OCI-LY7 (cell line): ENCODE measurements around the gene SNAPC2. TPM values are rescaled to one million over a fixed set of nuclear protein-coding genes. Genes with fewer than 3 reads are reported as not detected.

Source experiments
- BruUV-seq: library from RNA; stranded (reverse); fragments of 400-500 nt; replicated peaks from 2 replicates; lab custom pipeline; 2021; lab: Mats Ljungman, UMichigan
- CTCF ChIA-PET: fragments of 300-600 bp; sonication (Branson Sonifier 250); formaldehyde crosslinking; loops from one replicate; lab custom pipeline; 2022; ENCODE audit warnings: antibody characterized with exemption; ENCODE audit not compliant: unreplicated experiment; lab: Charles Lee
- POLR2A ChIA-PET: fragments of 300-600 bp; sonication (Branson Sonifier 250); formaldehyde crosslinking; loops from one replicate; lab custom pipeline; 2022; ENCODE audit warnings: antibody characterized with exemption; lab: Charles Lee
- DNase-seq: peaks from one replicate; pipeline ENCODE4 v3.0.0-alpha.2; 2015; ENCODE audit warnings: low spot score
- H2AFZ ChIP-seq: fragments of 200-600 bp; sonication (generic), shearing (Covaris generic); 2 replicates; pipeline ENCODE4 v1.6.1; 2014; ENCODE audit warnings: mild to moderate bottlenecking, antibody characterized with exemption, low read length, moderate library complexity
- H3K27ac ChIP-seq: fragments of 200-600 bp; sonication (generic); 2 replicates; pipeline ENCODE4 v1.5.1; 2014; ENCODE audit warnings: mixed run types, low read depth, mild to moderate bottlenecking, moderate library complexity, low read length, inconsistent platforms; ENCODE audit not compliant: poor library complexity, severe bottlenecking
- H3K36me3 ChIP-seq: fragments of 200-600 bp; sonication (generic); 2 replicates; pipeline ENCODE4 v1.6.1; 2014; ENCODE audit warnings: mild to moderate bottlenecking, antibody characterized with exemption, low read length, moderate library complexity, mixed read lengths; ENCODE audit not compliant: insufficient read depth
- H3K4me1 ChIP-seq: fragments of 200-600 bp; sonication (generic); 2 replicates; pipeline ENCODE4 v1.5.1; 2014; ENCODE audit warnings: mild to moderate bottlenecking, low read length; ENCODE audit not compliant: insufficient read depth, poor library complexity, severe bottlenecking
- H3K4me2 ChIP-seq: fragments of 200-600 bp; sonication (generic); 2 replicates; pipeline ENCODE4 v1.6.1; 2014; ENCODE audit warnings: mild to moderate bottlenecking, low read length
- H3K4me3 ChIP-seq: fragments of 200-600 bp; sonication (generic); 2 replicates; pipeline ENCODE4 v1.5.1; 2014; ENCODE audit warnings: mild to moderate bottlenecking, low read depth, low read length; ENCODE audit not compliant: poor library complexity, severe bottlenecking
- H3K79me2 ChIP-seq: fragments of 200-600 bp; sonication (generic); 2 replicates; pipeline ENCODE4 v1.6.1; 2016; ENCODE audit warnings: low read depth, mild to moderate bottlenecking, low read length, moderate library complexity, mixed read lengths; ENCODE audit not compliant: insufficient read depth
- H3K9me2 ChIP-seq: fragments of 200-600 bp; sonication (generic); 2 replicates; pipeline ENCODE4 v1.6.1; 2016; ENCODE audit warnings: mild to moderate bottlenecking, low read length, mixed read lengths; ENCODE audit not compliant: insufficient read depth
- H3K9me3 ChIP-seq: fragments of 200-600 bp; sonication (generic); 2 replicates; pipeline ENCODE4 v1.6.1; 2014; ENCODE audit warnings: mild to moderate bottlenecking, mixed run types, low read length, mixed read lengths
- H4K20me1 ChIP-seq: fragments of 200-600 bp; sonication (generic); 2 replicates; pipeline ENCODE4 v1.6.1; 2014; ENCODE audit warnings: mild to moderate bottlenecking, antibody characterized with exemption, low read length, moderate library complexity, mixed read lengths; ENCODE audit not compliant: insufficient read depth
- CTCF ChIP-seq: fragments of 200-600 bp; sonication (generic); conservative IDR thresholded peaks from 2 replicates; pipeline ENCODE4 v1.5.1; 2014; ENCODE audit warnings: mild to moderate bottlenecking, antibody characterized with exemption, low read length, moderate library complexity, mixed read lengths
- EZH2phosphoT487 ChIP-seq: fragments of 200-600 bp; sonication (generic); IDR thresholded peaks from 2 replicates; pipeline ENCODE4 v1.6.1; 2018; ENCODE audit warnings: low read depth, borderline replicate concordance, mild to moderate bottlenecking, mixed run types, antibody characterized with exemption, low read length, moderate library complexity, mixed read lengths
- intact Hi-C: fragments of 100-400 bp; cut with micrococcal nuclease; formaldehyde crosslinking; loops from one replicate; pipeline ENCODE4 v1.10.0; 2022; ENCODE audit not compliant: unreplicated experiment
- total RNA-seq, 2 experiments: library from RNA; depleted of rRNA in 1 of 2; stranded (reverse); fragments of >200 nt in 1 of 2; shearing (Covaris generic) in 1 of 2; gene quantifications; 2 replicates each; pipeline ENCODE4 v1.2.3, GENCODE V29; 2014 to 2022

SNAPC2 gene
- total RNA-seq, 2 experiments from 2014 or later, result 4.9 to 8.2 TPM

DNA sequence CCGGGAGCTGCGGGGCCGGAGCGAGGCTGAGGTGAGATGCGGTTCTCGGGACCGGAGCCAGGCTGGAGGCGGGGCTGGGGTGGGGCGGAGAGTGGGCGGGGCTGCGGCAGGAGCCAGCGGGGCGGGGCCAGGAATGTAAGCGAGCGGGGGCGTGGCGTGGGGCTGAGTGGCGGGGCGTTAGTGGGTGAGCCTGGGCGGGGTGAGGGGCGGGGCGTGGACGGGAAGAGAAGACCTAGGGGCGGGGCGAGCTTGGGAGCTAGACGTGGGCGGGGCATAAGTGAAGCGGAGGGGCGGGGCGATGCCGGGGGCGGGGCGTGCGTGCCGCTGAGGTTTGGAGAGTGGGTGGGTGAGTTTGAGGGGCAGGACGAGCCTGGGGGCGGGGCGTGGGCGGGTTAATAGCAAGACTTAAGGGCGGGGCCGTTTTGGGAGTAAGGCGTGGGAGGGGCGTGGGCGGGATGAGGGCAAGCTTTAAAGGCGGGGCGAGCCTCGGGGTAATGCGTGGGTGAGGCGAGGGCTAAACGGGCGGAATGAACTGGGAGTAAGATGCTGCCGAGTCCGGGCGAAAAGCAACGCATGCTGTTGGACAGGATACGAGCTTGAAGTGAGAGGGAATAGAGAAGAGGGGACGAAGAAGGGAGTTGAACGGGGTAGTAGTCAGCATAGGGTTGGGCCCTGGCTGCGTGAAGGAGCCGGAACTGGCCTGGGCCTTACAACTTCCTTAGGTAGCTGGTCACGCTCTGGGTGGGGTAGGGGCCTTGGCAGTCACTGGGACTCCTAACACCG, 572 bp downstream of the SNAPC2 start:
- H3K4me1 ChIP-seq, result peaks cover 16% of the 10 kb centered on the region
- peak; percentile 98 for DNase-seq
- H3K9me2 ChIP-seq, result no peaks in the 10 kb centered on the region
- TF ChIP-seq EZH2phosphoT487 (no peak), CTCF (no peak)
- peaks cover 3% of the 10 kb centered on the region; the same call in 1 of the 2 replicates for H3K36me3 ChIP-seq
- intact Hi-C loops, result loop anchor here (2.0 kb wide), 3 partner anchors 22 to 68 kb away; partner anchors contain the start of gene TIMM44
- peak overlapping the region; percentile 59 for H3K27ac ChIP-seq
- H3K9me3 ChIP-seq, result no peaks in the 10 kb centered on the region
- H3K4me3 ChIP-seq, result peak overlapping the region; percentile 73
- peaks cover 6% of the 10 kb centered on the region; the same call in 1 of the 2 replicates for H4K20me1 ChIP-seq
- no TSS peak for BruUV-seq
- H3K79me2 ChIP-seq, result no peaks in the 10 kb centered on the region
- peak overlapping the region; percentile 77 for H2AFZ ChIP-seq
- ChIA-PET CTCF (interaction anchor here (0.6 to 1.4 kb wide), 10 partner anchors 9 to 553 kb away, joined by 3 to 15 read pairs (median 6); partner anchors contain the start of genes MAP2K7 and TIMM44), POLR2A (interaction anchor here (0.5 to 2.2 kb wide), 6 partner anchors 9 to 535 kb away, joined by 3 to 12 read pairs (median 4); partner anchors contain the start of gene TIMM44)
- H3K4me2 ChIP-seq, result peak overlapping the region; percentile 86

DNA sequence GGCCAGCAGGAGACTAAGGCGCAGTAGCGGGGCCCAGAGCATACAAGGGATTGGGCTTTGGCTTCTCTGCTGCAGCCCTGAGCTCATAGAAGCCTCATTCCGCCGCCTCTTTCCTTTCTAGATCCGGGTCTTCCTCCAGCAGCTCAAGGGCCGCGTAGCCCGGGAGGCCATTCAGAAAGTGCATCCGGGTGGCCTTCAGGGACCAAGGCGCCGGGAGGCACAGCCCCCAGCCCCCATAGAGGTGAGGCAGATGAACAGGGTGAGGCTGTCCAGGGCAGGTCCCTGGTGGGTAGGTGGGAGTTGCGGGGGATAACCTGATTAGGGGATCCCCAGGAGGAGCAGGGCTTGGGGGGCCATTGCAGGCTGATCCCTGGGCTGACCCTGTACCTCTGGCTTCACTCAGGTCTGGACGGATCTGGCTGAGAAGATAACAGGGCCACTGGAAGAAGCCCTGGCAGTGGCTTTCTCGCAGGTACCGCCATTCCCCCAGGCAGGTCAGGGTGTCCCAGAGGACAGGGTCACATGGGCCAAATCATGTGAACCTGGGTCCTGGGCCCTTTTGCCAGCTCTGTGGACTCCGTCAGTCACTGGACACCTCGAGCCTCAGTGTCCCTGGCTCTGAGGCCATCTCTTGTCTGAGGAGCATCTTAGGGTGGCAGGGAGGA, 1.3 kb downstream of the SNAPC2 start:
- intact Hi-C loops, result loop anchor here (2.0 kb wide), 3 partner anchors 21 to 69 kb away; partner anchors contain the start of gene TIMM44
- Histone ChIP-seq H3K4me1 (peaks cover 19% of the 10 kb centered on the region), H3K4me2 (peak overlapping the region; percentile 76), H3K9me3 (no peaks in the 10 kb centered on the region), H4K20me1 (peaks cover 6% of the 10 kb centered on the region; the same call in 1 of the 2 replicates), H3K27ac (peak overlapping the region; percentile 31), H2AFZ (no peak overlapping the region), H3K9me2 (no peaks in the 10 kb centered on the region), H3K79me2 (no peaks in the 10 kb centered on the region), H3K4me3 (peak overlapping the region; percentile 63), H3K36me3 (peaks cover 5% of the 10 kb centered on the region; the same call in 1 of the 2 replicates)
- ChIA-PET CTCF (interaction anchor here (1.2 to 1.4 kb wide), 2 partner anchors 8 to 52 kb away, joined by 3 to 6 read pairs; no protein-coding TSS in a partner anchor), POLR2A (interaction anchor here (0.5 to 2.2 kb wide), 4 partner anchors 22 to 589 kb away, joined by 3 to 12 read pairs (median 4); partner anchors contain the start of gene TIMM44)
- DNase-seq, result no peak
- TF ChIP-seq CTCF (no peak), EZH2phosphoT487 (no peak)
- BruUV-seq, result no TSS peak
